NT2/D1 (cell line): ENCODE measurements around the gene DHX16.

Experiments used
- YY1 ChIP-seq: IDR thresholded peaks from 2 replicates; pipeline ENCODE4 v1.6.1; 2011; ENCODE audit not compliant: insufficient read length, insufficient read depth
- ZNF274 ChIP-seq: IDR thresholded peaks from 2 replicates; pipeline ENCODE4 v1.6.1; 2011; ENCODE audit warnings: mild to moderate bottlenecking, low read depth, low read length

DNA sequence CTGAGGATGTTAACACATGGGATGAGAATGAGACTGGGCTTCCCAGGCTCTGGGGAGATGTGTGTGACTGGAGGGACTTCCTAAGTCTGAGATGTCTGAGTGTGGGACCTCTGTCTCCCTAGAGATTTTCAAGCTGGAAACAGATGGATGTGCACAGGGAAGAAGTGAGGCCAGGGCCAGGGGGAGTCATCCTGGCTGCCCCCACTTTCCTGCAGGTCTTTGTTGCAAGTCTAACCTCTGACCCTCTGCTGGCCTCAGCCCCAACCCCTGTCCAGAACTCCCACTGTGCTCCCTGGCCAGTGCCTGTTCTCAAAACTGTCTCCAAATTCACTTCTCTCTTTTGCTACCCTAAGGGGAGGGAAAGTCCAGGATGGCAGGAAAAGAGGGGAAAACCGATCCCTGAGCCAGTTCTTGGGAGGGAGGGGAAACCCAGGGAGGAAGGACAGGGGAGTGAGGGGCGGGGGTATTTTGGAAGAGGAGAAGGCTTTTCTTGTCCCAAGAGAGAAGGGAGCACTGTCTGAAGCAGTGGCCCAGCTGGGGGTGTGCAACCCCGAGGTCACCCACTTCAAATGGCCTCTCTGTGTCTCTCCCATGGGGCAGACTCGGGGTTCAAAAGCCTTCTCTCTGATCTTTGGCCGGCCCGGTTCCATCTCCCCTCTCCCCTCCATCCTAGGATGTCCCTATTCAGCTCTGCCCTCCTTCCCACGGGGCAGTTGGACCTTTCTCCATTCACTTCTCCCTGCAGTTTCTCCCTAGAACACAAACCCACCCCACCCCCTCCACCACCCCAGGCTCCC, 10.6 kb upstream of the DHX16 start:
- TF ChIP-seq YY1 (no peak), ZNF274 (no peak)
